ENCODE data around the gene SLC4A2. TPM values are rescaled to one million over a fixed set of nuclear protein-coding genes. Genes with fewer than 3 reads are reported as not detected.

Gene SLC4A2
- total RNA-seq, 1 donor from 2014 or later, result 66.5 TPM

GRCh38 chr7:151123158-151123821 is 63.9 kb downstream of the SLC4A2 start:
- no peak overlapping the region for H3K27ac ChIP-seq
- H3K4me3 ChIP-seq, result no peak overlapping the region
- no peak for DNase-seq (ENCODE audit: extremely low spot score in 2 of 2)
- peaks cover 32% of the 10 kb centered on the region for H3K4me1 ChIP-seq
- no peaks in the 10 kb centered on the region for H3K9me3 ChIP-seq
- no peaks in the 10 kb centered on the region for H3K27me3 ChIP-seq
- TF ChIP-seq CTCF (IDR thresholded peaks at IDR 0.05) (no peak), POLR2A (IDR thresholded peaks at IDR 0.05) (no peak), POLR2AphosphoS5 (IDR thresholded peaks at IDR 0.05; ENCODE audit: insufficient read depth in 1 of 2, low read depth in 1 of 2) (no peak)
- intact Hi-C loops (cut with DNase I), result no loop called here
- H3K36me3 ChIP-seq, result peaks cover 5 to 51% of the 10 kb centered on the region in 2 donors

GRCh38 chr7:151123822-151124464 is 64.6 kb downstream of the SLC4A2 start:
- Histone ChIP-seq H3K27ac (no peak overlapping the region), H3K4me3 (no peak overlapping the region), H3K4me1 (peaks cover 32% of the 10 kb centered on the region), H3K27me3 (no peaks in the 10 kb centered on the region), H3K9me3 (no peaks in the 10 kb centered on the region), H3K36me3 (peaks cover 5 to 51% of the 10 kb centered on the region in 2 donors)
- intact Hi-C loops (cut with DNase I), result no loop called here
- TF ChIP-seq POLR2AphosphoS5 (IDR thresholded peaks at IDR 0.05; ENCODE audit: insufficient read depth in 1 of 2, low read depth in 1 of 2) (peak; percentile 5 to 39), POLR2A (IDR thresholded peaks at IDR 0.05) (no peak), CTCF (IDR thresholded peaks at IDR 0.05) (peak; percentile 91 to 94 (median 91))
- DNase-seq (ENCODE audit: extremely low spot score in 2 of 2), result no peak

- peaks cover 5 to 51% of the 10 kb centered on the region in 2 donors for H3K36me3 ChIP-seq
- intact Hi-C loops (cut with DNase I), result no loop called here
Observed at GRCh38 chr7:151124481-151124880, 65.1 kb downstream of the SLC4A2 start.

GRCh38 chr7:151124899-151125399 is 65.6 kb downstream of the SLC4A2 start:
- TF ChIP-seq POLR2AphosphoS5 (IDR thresholded peaks at IDR 0.05; ENCODE audit: insufficient read depth in 1 of 2, low read depth in 1 of 2) (no peak), CTCF (IDR thresholded peaks at IDR 0.05) (no peak), POLR2A (IDR thresholded peaks at IDR 0.05) (no peak)
- Histone ChIP-seq H3K9me3 (no peaks in the 10 kb centered on the region), H3K27me3 (no peaks in the 10 kb centered on the region), H3K36me3 (peaks cover 3 to 51% of the 10 kb centered on the region in 2 donors), H3K4me1 (peaks cover 32% of the 10 kb centered on the region), H3K4me3 (no peak overlapping the region), H3K27ac (no peak overlapping the region)
- intact Hi-C loops (cut with DNase I), result no loop called here
- no peak for DNase-seq (ENCODE audit: extremely low spot score in 2 of 2)

More at GRCh38 chr7:151124481-151124880, 65.1 kb downstream of the SLC4A2 start:
- Histone ChIP-seq H3K4me3 (no peak overlapping the region), H3K27ac (no peak overlapping the region), H3K9me3 (no peaks in the 10 kb centered on the region), H3K4me1 (peaks cover 32% of the 10 kb centered on the region), H3K27me3 (no peaks in the 10 kb centered on the region)
- no peak for TF ChIP-seq CTCF (IDR thresholded peaks at IDR 0.05)
- TF ChIP-seq POLR2AphosphoS5 (IDR thresholded peaks at IDR 0.05; ENCODE audit: insufficient read depth in 1 of 2, low read depth in 1 of 2), result no peak
- no peak for TF ChIP-seq POLR2A (IDR thresholded peaks at IDR 0.05)
- no peak for DNase-seq (ENCODE audit: extremely low spot score in 2 of 2)

- no peaks in the 10 kb centered on the region for H3K27me3 ChIP-seq
- peak overlapping the region; percentile 34 to 44 for H3K4me3 ChIP-seq
- DNase-seq (ENCODE audit: extremely low spot score in 2 of 2), result no peak
- H3K4me1 ChIP-seq, result peaks cover 32% of the 10 kb centered on the region
- H3K27ac ChIP-seq, result peak overlapping the region; percentile 18
- intact Hi-C loops (cut with DNase I), result no loop called here
- no peaks in the 10 kb centered on the region for H3K9me3 ChIP-seq
- peaks cover 0 to 51% of the 10 kb centered on the region in 2 donors for H3K36me3 ChIP-seq
- no peak for TF ChIP-seq POLR2A (IDR thresholded peaks at IDR 0.05)
- no peak for TF ChIP-seq CTCF (IDR thresholded peaks at IDR 0.05)
- TF ChIP-seq POLR2AphosphoS5 (IDR thresholded peaks at IDR 0.05; ENCODE audit: insufficient read depth in 1 of 2, low read depth in 1 of 2), result no peak
Observed at GRCh38 chr7:151125470-151125845, 66.1 kb downstream of the SLC4A2 start.
